Neuronal stem cell (in vitro differentiated cells): Measurements from ENCODE around the gene CD151.

ENCODE experiments used
- DNase-seq: peaks from one replicate; pipeline ENCODE4 v3.0.0-alpha.2; 2013; ENCODE audit warnings: low spot score
- H2AFZ ChIP-seq: one replicate; pipeline ENCODE4 v1.6.1; 2013; ENCODE audit warnings: mild to moderate bottlenecking, low read length, inconsistent platforms
- H2AK5ac ChIP-seq: 2 replicates; pipeline ENCODE4 v1.6.1; 2013; ENCODE audit warnings: low read depth, mild to moderate bottlenecking, inconsistent platforms, low read length, moderate library complexity, mixed read lengths
- H2BK120ac ChIP-seq: 2 replicates; pipeline ENCODE4 v1.6.1; 2013; ENCODE audit warnings: low read depth, mild to moderate bottlenecking, inconsistent platforms, low read length, moderate library complexity, mixed read lengths
- H2BK12ac ChIP-seq: one replicate; pipeline ENCODE4 v1.6.1; 2013; ENCODE audit warnings: low read length, inconsistent platforms
- H2BK15ac ChIP-seq: 2 replicates; pipeline ENCODE4 v1.6.1; 2013; ENCODE audit warnings: mild to moderate bottlenecking, low read length, inconsistent platforms, mixed read lengths
- H2BK5ac ChIP-seq: one replicate; pipeline ENCODE4 v1.6.1; 2013; ENCODE audit warnings: inconsistent platforms, mild to moderate bottlenecking, low read length, moderate library complexity
- H3K14ac ChIP-seq: one replicate; pipeline ENCODE4 v1.6.1; 2013; ENCODE audit warnings: low read length, inconsistent platforms
- H3K18ac ChIP-seq: 2 replicates; pipeline ENCODE4 v1.6.1; 2013; ENCODE audit warnings: low read length, inconsistent platforms
- H3K23ac ChIP-seq: 2 replicates; pipeline ENCODE4 v1.6.1; 2013; ENCODE audit warnings: low read depth, mild to moderate bottlenecking, mixed read lengths, low read length, inconsistent platforms; ENCODE audit not compliant: poor library complexity
- H3K27ac ChIP-seq: replicated peaks from 3 replicates; pipeline ENCODE4 v1.5.1; 2013; ENCODE audit warnings: low read length, inconsistent platforms
- H3K27me3 ChIP-seq, 3 experiments: 2 replicates each; pipeline ENCODE4 v1.6.1; 2013; ENCODE audit warnings: low read length in 3 of 3, mild to moderate bottlenecking in 2 of 3, inconsistent platforms in 1 of 3, low read depth in 1 of 3, mixed read lengths in 1 of 3, moderate library complexity in 1 of 3; ENCODE audit not compliant: control insufficient read depth in 3 of 3, insufficient read depth in 3 of 3
- H3K36me3 ChIP-seq, 2 donors: replicated peaks in 1 of 2; 2 replicates each; pipeline ENCODE4 v1.6.1; 2013; ENCODE audit warnings: low read length in 2 of 2; ENCODE audit not compliant: control insufficient read depth in 2 of 2, insufficient read depth in 2 of 2
- H3K4ac ChIP-seq: 2 replicates; pipeline ENCODE4 v1.6.1; 2013; ENCODE audit warnings: inconsistent platforms, mild to moderate bottlenecking, low read length, moderate library complexity
- H3K4me1 ChIP-seq, 2 donors: 1 replicate in 1 of 2; 2 replicates in 1 of 2; pipeline ENCODE4 v1.6.1; 2013; ENCODE audit warnings: low read length in 2 of 2, low read depth in 1 of 2; ENCODE audit not compliant: control insufficient read depth in 2 of 2, insufficient read depth in 1 of 2
- H3K4me2 ChIP-seq: one replicate; pipeline ENCODE4 v1.6.1; 2013; ENCODE audit warnings: mild to moderate bottlenecking, low read length, inconsistent platforms; ENCODE audit not compliant: insufficient read depth, poor library complexity, severe bottlenecking
- H3K4me3 ChIP-seq, 2 donors: 2 replicates each; pipeline ENCODE4 v1.5.1; 2013; ENCODE audit warnings: low read length in 2 of 2, mild to moderate bottlenecking in 2 of 2, inconsistent platforms in 1 of 2, moderate library complexity in 1 of 2
- H3K79me1 ChIP-seq: one replicate; pipeline ENCODE4 v1.6.1; 2013; ENCODE audit warnings: low read depth, mild to moderate bottlenecking, inconsistent platforms, low read length, moderate library complexity
- H3K9ac ChIP-seq: one replicate; pipeline ENCODE4 v1.6.1; 2013; ENCODE audit warnings: mild to moderate bottlenecking, low read depth, low read length, inconsistent platforms; ENCODE audit not compliant: poor library complexity
- H3K9me3 ChIP-seq, 2 donors: replicated peaks in 1 of 2; 2 replicates each; pipeline versions ENCODE3 to v1.6.1; 2013; ENCODE audit warnings: low read length in 2 of 2, mild to moderate bottlenecking in 2 of 2, inconsistent platforms in 1 of 2, low read depth in 1 of 2, mixed read lengths in 1 of 2, moderate library complexity in 1 of 2; ENCODE audit not compliant: control insufficient read depth in 2 of 2, insufficient read depth in 1 of 2
- H4K8ac ChIP-seq: one replicate; pipeline ENCODE4 v1.6.1; 2013; ENCODE audit warnings: low read depth, mild to moderate bottlenecking, inconsistent platforms, low read length, moderate library complexity
- H4K91ac ChIP-seq: one replicate; pipeline ENCODE4 v1.6.1; 2013; ENCODE audit warnings: low read length, low read depth, mild to moderate bottlenecking, inconsistent platforms; ENCODE audit not compliant: poor library complexity
- WGBS, 2 donors: extraction: QIAGEN DNeasy Blood & Tissue Kit; methylation state at CpG; one replicate each; pipeline ENCODE4 v1.1.7; 2013; ENCODE audit warnings: missing lambda C conversion rate in 2 of 2, mixed read lengths in 1 of 2; ENCODE audit not compliant: insufficient read length in 2 of 2, insufficient replicate concordance in 1 of 2; ENCODE audit errors: extremely low coverage in 2 of 2; 5-methylcytosine and 5-hydroxymethylcytosine counted together

Gene CD151

GRCh38 chr11:812390-812789 lies 20.4 kb upstream of the CD151 start:
- Histone ChIP-seq H3K27ac (no peak overlapping the region), H3K4me1 (peaks cover 8 to 18% of the 10 kb centered on the region in 2 donors)

GRCh38 chr11:813072-813455 lies 19.7 kb upstream of the CD151 start:
- no peak overlapping the region for H2BK5ac ChIP-seq
- no CpG with 5 or more reads among the region's 6 CpGs for WGBS, 2 donors
- H3K36me3 ChIP-seq = peaks cover 29 to 39% of the 10 kb centered on the region in 2 donors
- no peaks in the 10 kb centered on the region for H3K27me3 ChIP-seq
- H3K4me2 ChIP-seq = no peak overlapping the region
- no peak for DNase-seq
- H2BK120ac ChIP-seq = no peak overlapping the region
- no peak overlapping the region for H3K18ac ChIP-seq
- H4K8ac ChIP-seq = no peak overlapping the region
- H2BK12ac ChIP-seq = no peak overlapping the region
- no peak overlapping the region for H3K4me3 ChIP-seq
- H3K4ac ChIP-seq = no peak overlapping the region
- H4K91ac ChIP-seq = no peak overlapping the region
- peaks cover 8 to 18% of the 10 kb centered on the region in 2 donors for H3K4me1 ChIP-seq
- H3K14ac ChIP-seq = no peak overlapping the region
- no peak overlapping the region for H2BK15ac ChIP-seq
- no peak overlapping the region for H2AFZ ChIP-seq
- peaks cover 19% of the 10 kb centered on the region for H3K79me1 ChIP-seq
- no peak overlapping the region for H3K27ac ChIP-seq
- H3K9me3 ChIP-seq = peaks cover 0 to 2% of the 10 kb centered on the region in 2 donors
- H2AK5ac ChIP-seq = no peak overlapping the region
- H3K23ac ChIP-seq = no peak overlapping the region
- H3K9ac ChIP-seq = no peak overlapping the region

More at GRCh38 chr11:812390-812789, 20.4 kb upstream of the CD151 start:
- Histone ChIP-seq H3K9ac (no peak overlapping the region), H3K4me2 (no peak overlapping the region), H2AK5ac (no peak overlapping the region), H3K9me3 (peaks cover 0 to 2% of the 10 kb centered on the region in 2 donors), H3K27me3 (no peaks in the 10 kb centered on the region), H2BK15ac (no peak overlapping the region), H2BK120ac (no peak overlapping the region), H2BK12ac (no peak overlapping the region), H3K36me3 (peaks cover 29 to 39% of the 10 kb centered on the region in 2 donors), H3K23ac (no peak overlapping the region), H3K18ac (no peak overlapping the region), H3K4ac (no peak overlapping the region), H4K91ac (no peak overlapping the region), H2AFZ (no peak overlapping the region), H4K8ac (no peak overlapping the region), H3K14ac (no peak overlapping the region), H3K4me3 (no peak overlapping the region), H3K79me1 (peaks cover 19% of the 10 kb centered on the region), H2BK5ac (no peak overlapping the region)
- no CpG with 5 or more reads among the region's 3 CpGs for WGBS, 2 donors
- no peak for DNase-seq

GRCh38 chr11:813456-814096 lies 19.2 kb upstream of the CD151 start:
- Histone ChIP-seq H2BK15ac (no peak overlapping the region), H3K4me3 (no peak overlapping the region), H2BK120ac (no peak overlapping the region), H3K14ac (no peak overlapping the region), H3K79me1 (peaks cover 17% of the 10 kb centered on the region), H3K4me1 (peaks cover 5 to 15% of the 10 kb centered on the region in 2 donors), H2AFZ (no peak overlapping the region), H4K8ac (peak overlapping the region; percentile 48), H3K4me2 (no peak overlapping the region), H3K23ac (no peak overlapping the region), H2AK5ac (no peak overlapping the region), H2BK5ac (no peak overlapping the region), H3K9ac (no peak overlapping the region), H4K91ac (no peak overlapping the region), H2BK12ac (no peak overlapping the region), H3K27ac (no peak overlapping the region), H3K18ac (no peak overlapping the region), H3K4ac (no peak overlapping the region), H3K9me3 (peaks cover 0 to 2% of the 10 kb centered on the region in 2 donors), H3K36me3 (peaks cover 29 to 39% of the 10 kb centered on the region in 2 donors), H3K27me3 (no peaks in the 10 kb centered on the region)
- no CpG with 5 or more reads among the region's 9 CpGs for WGBS, 2 donors
- no peak for DNase-seq

GRCh38 chr11:815675-816432 lies 16.9 kb upstream of the CD151 start:
- Histone ChIP-seq H3K9ac (no peak overlapping the region), H3K27ac (no peak overlapping the region), H3K4me2 (no peak overlapping the region), H3K4ac (no peak overlapping the region), H2BK12ac (no peak overlapping the region), H3K4me1 (peaks cover 11 to 20% of the 10 kb centered on the region in 2 donors), H2BK120ac (no peak overlapping the region), H4K91ac (no peak overlapping the region), H4K8ac (peak overlapping the region; percentile 52), H3K9me3 (peaks cover 0 to 2% of the 10 kb centered on the region in 2 donors), H3K23ac (peak overlapping the region; percentile 65), H2AK5ac (peak overlapping the region; percentile 10), H3K14ac (no peak overlapping the region), H3K79me1 (peaks cover 14% of the 10 kb centered on the region), H2BK15ac (no peak overlapping the region), H2BK5ac (no peak overlapping the region), H3K4me3 (no peak overlapping the region), H3K27me3 (no peaks in the 10 kb centered on the region), H3K36me3 (peaks cover 29 to 38% of the 10 kb centered on the region in 2 donors), H3K18ac (no peak overlapping the region), H2AFZ (no peak overlapping the region)
- WGBS, 2 donors = no CpG with 5 or more reads among the region's 11 CpGs
- no peak for DNase-seq
